GM21526 (cell line): ENCODE data around the gene INPP5D.
"Not testable (repeated sequence)": the region's sequence is repeated elsewhere in the genome, so short reads cannot be mapped to it uniquely, and the experiment has no call there.

ENCODE experiments used
- ATAC-seq: cut with Tn5 transposase; IDR thresholded peaks from one replicate; pipeline ENCODE4 v1.9.1; 2021; ENCODE audit warnings: moderate library complexity; ENCODE audit not compliant: unreplicated experiment, low FRiP score

Gene INPP5D

DNA sequence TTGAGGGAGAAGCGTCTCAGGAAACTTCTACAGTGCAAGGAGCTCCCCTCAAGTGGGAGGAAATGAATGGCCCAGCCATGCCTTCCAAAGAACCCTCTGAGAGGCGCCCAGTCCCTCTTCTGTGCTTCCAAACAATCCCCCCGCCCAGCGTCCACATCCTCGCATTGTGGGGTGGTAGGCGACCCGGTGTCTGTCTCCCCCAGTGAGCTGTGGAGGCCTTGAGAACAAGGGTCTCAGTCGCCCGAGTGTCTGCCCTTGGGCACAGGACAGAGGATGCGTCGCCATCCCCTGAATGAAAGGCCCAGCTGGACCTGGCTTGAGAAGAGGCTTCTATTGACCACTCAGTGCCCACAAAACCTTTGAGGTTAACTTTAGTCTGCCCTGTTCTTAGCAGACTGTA lies 29.7 kb downstream of the INPP5D start:
- ATAC-seq: no peak

DNA sequence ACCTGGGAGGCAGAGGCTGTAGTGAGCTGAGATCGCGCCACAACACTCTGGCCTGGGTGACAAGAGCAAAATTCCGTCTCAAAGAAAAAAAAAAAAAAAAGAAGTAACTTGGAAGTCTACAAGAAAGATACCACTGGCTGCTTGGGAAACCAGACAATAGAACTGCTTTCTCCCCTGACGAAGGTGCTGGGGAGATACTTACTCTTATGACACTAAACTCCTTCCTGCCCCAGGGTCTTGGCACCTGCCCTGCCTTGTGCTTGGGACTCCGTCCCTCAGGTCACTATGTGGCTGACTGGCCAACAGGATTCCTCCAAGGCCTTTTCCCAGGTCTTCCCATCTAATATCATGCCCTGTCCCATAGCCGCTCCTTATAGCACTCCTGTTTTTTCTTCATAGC lies 30.7 kb downstream of the INPP5D start:
- no peak for ATAC-seq

- ATAC-seq: no peak
Measured at GRCh38 chr2:233091595-233092375, 31.6 kb downstream of the INPP5D start.

DNA sequence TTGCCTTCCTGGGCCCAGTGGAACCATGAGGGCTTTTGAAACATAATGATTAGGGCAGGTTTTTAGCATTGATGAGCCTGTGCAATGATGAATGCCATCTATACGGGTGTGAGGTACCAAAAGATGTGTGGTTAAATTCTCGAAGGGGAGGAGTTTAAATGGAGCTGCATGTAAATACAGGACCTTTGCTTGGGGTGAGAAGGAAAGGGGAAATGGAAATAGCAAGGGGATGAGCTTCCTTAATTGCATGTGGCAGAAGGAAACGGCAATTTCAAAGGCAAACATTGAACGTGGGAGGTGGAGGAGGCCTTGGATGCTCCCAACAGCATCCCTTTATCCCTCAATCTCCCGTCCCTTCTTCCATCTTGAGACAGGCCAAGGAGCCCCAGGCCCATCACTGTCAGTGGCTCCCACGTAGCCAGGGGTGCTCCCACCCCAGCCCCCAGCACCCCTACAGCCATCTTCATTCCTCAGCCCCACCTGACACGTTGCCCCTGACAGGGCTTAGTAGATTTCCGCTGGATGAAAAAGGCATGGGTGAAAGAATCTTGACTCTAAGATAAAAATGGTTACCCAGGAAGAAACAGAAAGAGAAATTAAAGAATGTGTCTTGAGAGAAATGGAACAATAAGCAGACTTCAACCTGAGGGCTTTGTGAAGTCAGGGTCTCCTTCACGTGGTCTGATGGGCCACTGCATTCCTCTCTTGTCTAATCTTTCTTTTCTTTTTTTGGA lies 32.5 kb downstream of the INPP5D start:
- no peak for ATAC-seq

- no peak for ATAC-seq
Measured at GRCh38 chr2:233093166-233093448, 33.0 kb downstream of the INPP5D start.

DNA sequence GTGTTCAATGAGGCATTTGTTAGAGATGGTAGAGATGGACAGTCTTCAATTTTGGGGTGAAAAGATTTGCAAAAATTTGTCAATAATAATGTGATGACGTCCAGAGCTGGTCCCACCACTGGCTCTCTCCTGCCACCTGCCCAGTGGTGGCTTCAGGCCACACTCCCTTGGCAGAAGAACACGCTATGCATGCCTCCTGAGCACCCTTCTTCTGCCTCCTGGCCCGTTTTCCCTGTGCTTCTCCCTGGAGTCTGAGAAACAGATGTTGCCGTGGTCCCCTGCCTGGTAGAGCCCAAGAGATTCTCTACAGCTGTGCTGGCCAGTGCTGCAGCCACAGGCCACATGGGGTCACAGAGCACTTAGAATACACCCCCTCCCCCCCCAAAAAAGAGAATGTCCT lies 33.6 kb downstream of the INPP5D start:
- no peak for ATAC-seq

DNA sequence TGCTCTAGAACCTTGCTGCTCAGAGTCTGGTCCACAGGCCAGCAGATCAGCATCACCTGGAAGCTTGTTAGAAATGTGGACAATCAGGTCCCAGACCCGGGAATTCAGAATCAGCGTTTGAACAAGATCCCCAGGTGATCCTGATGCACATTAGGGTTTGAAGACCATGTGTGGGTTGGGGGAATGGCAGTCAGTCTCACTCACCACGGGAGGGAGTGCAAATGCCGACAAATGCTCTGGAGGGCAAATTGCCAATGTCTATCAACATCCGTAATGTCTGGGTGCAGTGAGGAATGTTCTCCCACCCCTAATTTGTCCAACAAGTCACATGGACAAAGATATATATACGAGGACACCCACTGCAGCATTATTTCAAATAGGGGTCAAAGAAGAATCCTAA lies 34.5 kb downstream of the INPP5D start:
- no peak for ATAC-seq

DNA sequence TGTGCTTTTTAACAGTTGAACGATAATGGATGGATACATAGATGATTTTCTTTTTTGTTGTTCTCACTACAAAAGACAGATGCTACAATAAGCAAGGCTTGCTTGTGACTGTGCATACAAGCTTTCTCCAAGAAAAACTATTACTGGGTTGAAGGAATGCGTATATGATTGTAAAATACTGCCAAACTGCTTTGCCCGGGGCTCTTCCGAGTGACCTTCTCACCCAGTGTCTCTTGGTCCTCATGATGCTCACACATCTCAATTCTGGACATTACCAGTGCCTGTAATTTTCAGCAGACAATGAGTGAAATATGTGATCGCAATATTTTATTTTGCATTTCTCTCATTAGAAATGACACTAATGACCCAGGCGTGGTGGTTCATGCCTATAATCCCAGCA lies 35.9 kb downstream of the INPP5D start:
- no peak for ATAC-seq

- ATAC-seq: no peak
Measured at GRCh38 chr2:233098618-233099017, 38.5 kb downstream of the INPP5D start.

- not testable (repeated sequence) for ATAC-seq
Measured at GRCh38 chr2:233099820-233100191, 39.7 kb downstream of the INPP5D start.

- peak; percentile 76 for ATAC-seq
Measured at GRCh38 chr2:233100192-233100998, 40.3 kb downstream of the INPP5D start.

DNA sequence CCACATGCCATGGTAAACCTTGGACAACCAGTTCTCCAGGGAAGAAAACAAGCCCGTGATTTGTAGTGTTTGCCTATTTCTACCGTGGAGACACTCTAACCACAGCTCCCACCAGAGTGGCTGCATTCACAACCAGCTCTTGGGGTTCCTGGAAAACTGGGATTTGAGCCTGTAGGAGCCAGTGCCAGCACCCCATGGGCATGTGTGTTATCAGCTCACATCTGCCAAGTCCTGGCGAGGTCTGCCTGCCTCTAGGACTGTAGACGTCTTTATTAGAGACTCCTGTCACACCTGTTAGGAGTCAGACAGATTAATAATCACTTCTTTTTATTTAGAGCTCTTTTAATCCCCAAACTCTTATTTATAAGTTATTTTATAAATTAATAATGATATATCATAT lies 41.0 kb downstream of the INPP5D start:
- no peak for ATAC-seq

GRCh38 chr2:233101816-233102215 lies 41.7 kb downstream of the INPP5D start:
- no peak for ATAC-seq

DNA sequence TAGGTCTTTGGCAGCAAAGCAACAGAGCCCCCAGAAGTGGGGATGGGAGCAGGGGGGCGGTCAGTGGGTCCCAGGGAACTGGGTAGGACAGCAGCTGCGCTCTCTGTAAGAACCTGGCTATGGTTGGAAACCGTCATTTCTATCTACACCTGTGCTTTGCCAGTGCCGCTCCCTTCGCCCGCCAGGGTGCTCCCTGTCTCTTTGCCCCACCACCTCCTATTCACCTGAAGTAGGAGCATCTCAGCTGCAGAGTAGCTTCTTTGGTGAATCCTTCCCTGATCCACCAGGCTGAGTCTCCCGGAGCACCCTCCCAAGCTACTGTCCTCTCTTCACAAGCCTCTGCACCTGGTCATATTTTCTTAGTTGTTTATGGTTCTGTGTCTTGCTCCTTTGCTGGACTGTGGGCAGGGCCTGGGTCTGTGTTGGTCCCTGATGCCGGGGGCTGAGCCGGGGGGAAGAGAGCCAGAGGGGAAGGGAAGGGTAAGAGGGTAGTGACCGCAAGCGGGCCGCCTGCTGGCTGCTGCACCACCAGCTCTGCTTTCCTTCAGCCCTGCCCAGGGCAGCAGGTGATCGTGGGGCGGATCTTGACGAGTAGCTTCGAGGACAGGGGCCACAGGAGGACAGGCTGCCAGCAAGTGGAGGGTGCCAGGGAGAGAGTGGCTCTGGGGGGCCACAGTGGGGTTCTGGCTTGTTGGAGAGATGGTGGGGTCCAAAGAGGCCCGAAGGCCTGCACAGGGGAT lies 45.2 kb downstream of the INPP5D start:
- ATAC-seq: no peak

DNA sequence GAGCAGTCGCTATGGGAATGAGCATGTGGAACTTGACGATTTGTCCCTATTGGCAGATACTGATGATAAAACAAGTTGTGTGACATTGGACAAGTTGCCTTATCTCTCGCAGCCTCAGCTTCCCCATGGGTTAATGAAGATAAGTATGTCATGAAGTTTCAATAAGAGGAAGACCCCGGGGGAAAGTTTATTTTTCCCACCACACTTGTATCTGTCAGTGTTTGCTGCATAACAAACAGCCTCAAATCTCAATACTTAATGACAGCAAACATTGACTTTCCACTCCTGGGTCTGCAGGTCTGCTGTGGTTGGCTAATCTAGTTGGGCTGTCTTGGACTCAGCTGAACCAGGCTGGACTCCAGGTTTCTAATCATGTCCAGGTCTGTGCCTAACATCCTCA lies 45.8 kb downstream of the INPP5D start:
- ATAC-seq: no peak

DNA sequence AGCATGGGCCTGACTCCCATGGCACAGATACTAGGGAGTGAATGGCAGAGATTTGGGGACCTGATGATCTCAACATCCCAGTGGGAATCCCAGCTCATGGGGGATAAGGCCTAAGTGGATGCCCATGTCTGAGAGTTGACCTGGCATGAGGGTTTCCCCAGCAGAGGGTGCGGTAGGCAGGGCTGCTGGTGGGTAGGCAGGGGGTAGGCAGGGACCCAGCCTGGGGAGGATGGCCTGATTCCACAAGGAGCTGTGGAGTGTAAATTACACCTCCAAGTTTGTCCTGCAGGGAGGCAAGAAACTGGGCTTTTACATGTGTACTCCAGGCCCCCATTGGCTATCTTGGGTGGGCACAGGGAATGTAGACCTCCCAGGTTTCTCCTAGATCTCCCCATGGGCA lies 46.9 kb downstream of the INPP5D start:
- no peak for ATAC-seq

DNA sequence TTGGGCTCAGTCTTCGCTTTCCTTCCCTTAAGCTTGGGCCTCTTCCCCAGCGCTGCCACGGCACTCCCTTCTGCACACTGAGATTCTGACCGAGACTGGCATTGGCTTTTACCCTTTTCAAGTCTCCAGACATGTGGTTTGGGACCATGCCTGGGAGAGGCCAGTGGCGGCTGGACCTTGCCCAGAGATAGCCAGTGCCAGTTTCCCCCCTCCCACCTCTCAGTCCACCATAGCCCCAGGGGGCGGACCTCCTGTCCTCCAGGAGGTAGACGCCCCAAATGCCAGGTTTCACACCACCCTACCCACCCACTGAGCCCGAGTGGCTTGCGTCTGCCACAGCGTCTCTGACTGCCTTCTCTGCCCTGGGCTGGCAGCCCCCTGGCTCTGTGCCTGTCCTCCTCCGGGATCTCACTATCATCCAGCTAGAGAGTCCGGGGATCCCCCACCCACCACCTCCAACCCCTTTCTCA lies 47.7 kb downstream of the INPP5D start:
- ATAC-seq: no peak

GRCh38 chr2:233108611-233109490 lies 48.7 kb downstream of the INPP5D start:
- no peak for ATAC-seq

DNA sequence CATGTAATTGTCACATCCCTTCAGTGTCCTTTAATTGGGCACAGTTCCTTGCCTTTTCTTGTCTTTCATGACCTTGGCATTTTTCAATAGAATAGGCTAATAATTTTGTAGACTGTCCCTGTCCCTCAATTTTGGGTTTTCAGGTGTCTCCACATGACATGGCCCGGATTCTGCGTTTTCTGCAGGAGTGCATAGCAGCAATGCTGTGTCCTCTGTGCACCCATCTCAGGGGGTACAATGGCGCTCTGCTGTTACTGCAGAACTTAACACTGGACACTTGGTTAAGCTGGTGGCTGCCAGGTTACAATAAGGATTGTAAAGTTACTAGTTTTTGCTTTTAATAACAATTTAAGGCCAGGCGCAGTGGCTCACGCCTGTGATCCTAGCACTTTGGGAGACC lies 51.3 kb downstream of the INPP5D start:
- no peak for ATAC-seq

- no peak for ATAC-seq
Measured at GRCh38 chr2:233112329-233112728, 52.2 kb downstream of the INPP5D start.
